HG02763 (cell line): Measurements from ENCODE around the gene SEMA3C.

ENCODE experiments used
- ATAC-seq: cut with Tn5 transposase; IDR thresholded peaks from one replicate; pipeline ENCODE4 v1.9.1; 2021; ENCODE audit warnings: mild to moderate bottlenecking, moderate library complexity; ENCODE audit not compliant: unreplicated experiment

SEMA3C gene

GRCh38 chr7:80752954-80753690 is 165.7 kb downstream of the SEMA3C start:
- no peak for ATAC-seq

- no peak for ATAC-seq
Measured at GRCh38 chr7:80749270-80749669, 169.6 kb downstream of the SEMA3C start.

GRCh38 chr7:80748363-80749042 is 170.3 kb downstream of the SEMA3C start:
- no peak for ATAC-seq

DNA sequence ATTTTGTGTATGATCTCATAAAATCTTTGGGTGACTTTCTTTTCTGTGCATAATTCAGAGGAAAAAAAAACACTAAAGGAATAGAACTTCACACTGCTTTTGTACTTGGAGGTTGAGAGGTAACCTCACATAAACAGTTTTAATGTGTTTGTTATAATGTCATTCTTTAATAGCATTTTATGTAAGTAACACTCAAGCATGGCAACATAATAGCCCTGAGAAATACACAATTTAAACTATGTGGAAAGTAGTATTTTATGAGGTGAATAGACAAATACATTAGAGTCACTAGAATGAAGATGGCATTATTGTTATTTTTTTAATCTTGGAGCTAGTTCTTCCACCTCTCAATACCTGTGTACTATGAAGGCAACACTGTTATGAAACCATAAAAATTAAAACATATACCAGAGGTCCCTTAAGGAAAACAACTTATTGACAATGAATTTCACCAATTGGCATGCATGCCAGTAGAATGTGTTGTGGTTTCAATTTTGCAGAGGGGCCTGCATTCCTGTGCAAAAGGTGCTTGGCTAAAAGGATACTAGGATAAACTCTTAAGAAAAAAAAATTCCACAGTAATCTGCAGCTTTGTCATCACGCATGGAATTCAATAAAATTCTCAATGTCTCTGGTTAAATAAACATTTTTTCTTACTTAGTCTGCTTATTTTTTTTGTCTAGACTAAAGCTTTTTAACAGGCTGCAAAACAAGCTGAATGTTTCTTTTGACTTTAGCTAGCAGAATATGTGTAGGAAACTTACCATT is 177.9 kb downstream of the SEMA3C start:
- ATAC-seq = no peak

- no peak for ATAC-seq
Measured at GRCh38 chr7:80736371-80737125, 182.3 kb downstream of the SEMA3C start.

DNA sequence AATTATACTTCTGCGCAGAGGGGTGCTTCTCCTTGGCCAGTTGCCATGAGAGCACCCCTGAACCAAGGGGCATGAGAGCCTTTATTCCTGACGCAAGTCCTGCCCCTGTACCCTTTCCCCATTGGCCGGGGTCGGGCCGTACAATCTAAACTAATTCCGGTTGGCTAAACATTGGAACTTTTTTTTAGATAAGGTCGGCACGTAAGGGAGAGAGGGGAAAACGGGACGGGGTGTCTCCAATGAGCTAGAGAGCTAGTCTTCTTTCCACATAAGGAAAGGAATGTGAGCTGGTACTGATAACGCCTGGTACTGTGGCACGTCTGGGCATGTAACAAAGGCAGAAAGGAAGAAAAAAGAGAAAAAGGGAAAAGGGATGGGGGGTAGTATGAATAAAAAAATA is 183.5 kb downstream of the SEMA3C start:
- no peak for ATAC-seq

GRCh38 chr7:80734011-80734410 is 184.8 kb downstream of the SEMA3C start:
- ATAC-seq = no peak

- ATAC-seq = no peak
Measured at GRCh38 chr7:80733333-80733915, 185.4 kb downstream of the SEMA3C start.

GRCh38 chr7:80732630-80733029 is 186.2 kb downstream of the SEMA3C start:
- ATAC-seq = no peak

DNA sequence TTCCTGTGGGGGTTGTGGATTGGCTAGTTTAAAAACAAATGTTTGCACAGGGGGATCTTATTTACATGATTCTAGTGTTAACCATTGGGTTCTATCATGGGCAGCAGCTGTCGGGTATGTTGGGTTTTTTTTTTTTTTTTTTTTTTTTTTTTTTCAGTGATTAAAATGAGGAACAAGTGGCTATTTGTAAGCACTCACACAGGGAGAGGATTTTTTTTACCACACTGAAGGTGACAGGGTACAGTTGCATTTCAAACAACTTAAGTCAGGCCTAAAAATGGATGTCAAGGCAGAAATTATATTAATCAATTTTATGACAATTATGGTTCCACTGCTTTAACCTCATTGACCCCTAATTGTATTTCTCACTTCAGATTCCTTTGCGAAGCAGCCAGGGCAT is 187.6 kb downstream of the SEMA3C start:
- no peak for ATAC-seq

DNA sequence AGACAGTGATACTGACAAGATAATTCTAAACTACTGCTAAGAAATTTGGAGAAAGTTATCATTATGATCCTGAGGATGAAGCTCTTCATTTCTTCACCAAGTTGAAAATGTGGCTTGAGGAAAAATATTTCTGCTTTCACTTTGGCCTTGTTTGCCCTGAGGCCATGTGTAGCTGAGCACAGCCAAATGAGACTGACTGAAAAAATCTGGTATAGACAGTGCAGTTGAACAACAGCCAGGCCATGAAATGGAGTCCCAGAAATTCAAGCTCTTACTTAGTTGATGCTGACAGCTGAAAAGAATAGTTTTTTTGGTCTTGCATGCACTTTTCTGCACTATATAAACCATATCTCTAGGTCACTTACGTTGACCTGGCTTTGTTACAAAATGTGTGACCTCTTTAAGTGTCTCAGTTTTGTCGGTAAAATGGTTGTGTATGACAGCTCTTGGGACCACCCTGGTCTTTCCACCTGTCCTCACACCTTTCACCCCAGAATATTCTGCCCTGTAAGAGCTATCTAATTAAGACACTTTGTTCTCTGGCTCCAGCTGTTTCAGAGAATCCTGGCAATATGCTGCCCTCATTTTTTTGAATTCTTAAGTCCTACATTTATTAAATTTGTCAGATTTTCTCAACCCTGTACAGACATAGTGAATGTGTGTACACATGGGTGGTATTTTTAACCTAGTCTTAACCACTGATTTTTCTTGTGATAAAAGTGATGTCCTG is 189.1 kb downstream of the SEMA3C start:
- ATAC-seq = no peak

DNA sequence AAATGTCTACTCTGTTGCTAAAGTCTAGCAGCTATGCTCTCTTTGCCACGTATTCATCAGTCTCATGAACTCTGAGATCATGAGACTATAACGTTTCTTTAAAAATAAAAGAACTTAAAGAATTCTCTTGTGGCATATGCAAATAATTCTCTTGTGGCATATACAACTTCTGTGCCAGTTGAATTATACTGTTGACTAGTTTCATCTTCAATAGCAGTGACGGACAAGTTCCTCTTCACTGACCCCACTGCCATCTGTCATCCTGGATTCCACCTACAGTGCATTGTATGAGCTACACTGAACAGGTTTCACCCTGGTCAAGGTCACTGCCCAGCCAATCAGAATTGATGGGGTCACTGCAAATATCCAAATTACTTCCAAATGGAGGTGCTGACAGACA is 192.2 kb downstream of the SEMA3C start:
- no peak for ATAC-seq

DNA sequence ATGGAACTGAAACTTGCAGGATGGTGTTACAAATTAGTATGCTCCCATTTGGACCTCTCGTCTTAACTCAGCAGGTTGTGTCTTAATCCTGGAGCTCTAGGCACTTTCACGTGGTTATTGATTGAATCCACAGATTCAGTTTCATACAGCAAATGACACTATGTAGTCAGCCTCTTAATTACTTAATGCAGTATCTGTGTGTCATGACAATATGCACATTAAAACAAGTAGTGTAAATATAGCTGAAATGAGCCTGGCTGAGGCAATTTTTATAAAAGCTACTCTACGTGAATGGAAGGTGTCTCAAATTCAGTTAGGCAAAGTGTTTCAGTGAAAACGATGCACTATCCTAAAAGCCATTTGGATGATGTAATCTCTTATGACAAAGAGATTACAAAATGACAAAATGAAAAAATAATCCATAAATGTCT is 193.7 kb downstream of the SEMA3C start:
- no peak for ATAC-seq

DNA sequence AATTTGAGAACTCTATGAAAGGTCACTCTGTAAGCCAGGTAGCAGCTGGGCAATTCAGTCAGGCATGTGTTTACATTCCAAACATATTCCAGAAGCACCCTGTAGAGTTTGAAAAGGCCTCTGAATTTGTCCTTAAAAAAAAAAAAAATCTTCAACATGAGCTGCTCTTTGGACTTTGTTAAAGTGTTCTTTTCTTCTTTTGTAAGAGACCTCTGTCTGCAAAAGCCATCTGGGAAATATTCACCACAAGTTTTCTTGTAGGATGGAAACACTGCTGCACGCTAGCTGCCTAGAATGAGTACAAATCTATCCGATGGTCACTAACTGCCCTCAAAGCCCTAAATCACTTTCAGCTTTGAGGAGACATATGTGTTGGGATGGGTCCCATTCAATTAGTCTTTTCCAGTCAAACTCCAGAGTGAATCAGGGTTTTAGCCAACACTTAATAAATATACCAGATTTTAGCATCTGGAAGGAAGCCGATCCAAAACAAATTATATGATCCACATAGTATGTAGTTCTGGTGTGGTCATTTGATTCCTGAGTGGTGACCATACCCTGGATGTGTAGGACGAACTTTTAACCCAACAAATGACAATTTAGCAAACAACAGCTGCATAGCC is 194.5 kb downstream of the SEMA3C start:
- no peak for ATAC-seq

- ATAC-seq = no peak
Measured at GRCh38 chr7:80722616-80723195, 196.1 kb downstream of the SEMA3C start.

DNA sequence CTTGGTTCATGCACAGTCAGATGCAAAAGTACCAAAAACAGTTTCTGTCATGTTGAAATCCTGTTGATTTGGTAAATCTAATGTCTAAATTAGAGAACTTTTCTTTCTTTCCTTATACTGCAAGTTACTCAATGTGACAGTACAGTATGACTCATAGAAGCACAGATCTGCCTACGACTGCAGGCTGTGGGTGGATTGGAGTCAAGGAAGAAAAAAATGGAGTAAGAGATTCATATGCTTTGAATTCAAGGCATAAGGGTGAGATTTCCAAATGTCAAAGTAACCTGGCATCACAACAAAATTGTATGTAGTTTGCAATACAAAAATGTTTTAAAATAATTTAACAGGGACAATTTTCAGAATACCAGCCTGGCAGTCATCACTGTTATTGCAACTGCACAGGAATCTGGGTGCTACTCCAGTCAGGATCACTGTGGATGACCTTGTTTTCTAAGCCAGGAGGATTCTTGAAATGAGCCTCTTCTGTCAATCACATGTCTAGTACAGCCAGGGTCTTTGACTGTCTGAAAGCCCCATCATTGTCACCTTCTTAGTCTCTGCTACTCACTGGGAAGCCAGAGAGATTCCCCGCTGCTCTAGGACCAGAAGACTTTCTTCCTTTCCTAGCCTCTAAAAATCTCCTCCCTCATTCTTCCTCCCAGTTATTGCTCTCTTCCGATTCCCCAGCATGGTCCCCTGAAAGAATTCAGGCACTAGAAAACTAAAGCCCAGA is 196.8 kb downstream of the SEMA3C start:
- no peak for ATAC-seq

DNA sequence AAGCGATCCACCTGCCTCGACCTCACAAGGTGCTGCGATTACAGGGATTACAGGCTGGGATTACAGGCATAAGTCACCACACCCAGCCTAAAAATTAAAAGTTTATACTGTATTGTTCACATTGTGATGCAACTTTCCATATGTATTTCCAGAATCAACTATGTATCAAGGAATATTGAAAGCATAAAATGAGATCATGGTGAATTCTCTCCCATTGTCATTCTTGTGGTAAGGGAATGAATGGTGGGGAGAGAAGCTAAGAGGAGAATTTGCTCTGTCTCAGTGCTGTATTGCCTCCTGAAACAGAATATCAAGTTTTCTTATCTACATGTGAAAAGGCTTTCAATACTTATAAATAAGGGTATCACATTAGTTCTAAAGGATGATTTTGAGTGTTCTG is 198.7 kb downstream of the SEMA3C start:
- no peak for ATAC-seq

DNA sequence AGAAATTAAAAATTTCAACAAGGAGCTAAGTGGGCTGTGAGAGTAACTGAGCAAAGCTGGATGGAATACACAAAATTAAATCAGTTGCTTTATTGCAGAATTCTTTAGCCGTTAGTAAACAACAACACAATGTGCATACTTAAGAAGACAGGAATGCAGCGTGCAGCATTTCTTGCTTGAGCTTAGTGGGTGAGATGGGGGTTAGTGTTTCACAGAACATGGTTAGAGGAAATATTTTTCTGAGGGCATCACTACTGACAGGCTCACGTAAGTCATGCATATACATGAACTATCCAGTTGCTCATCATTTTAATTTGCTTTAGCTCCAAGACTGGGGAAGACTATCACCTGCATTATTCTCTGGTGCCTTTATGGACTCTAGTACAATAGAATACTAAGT is 199.6 kb downstream of the SEMA3C start:
- no peak for ATAC-seq

DNA sequence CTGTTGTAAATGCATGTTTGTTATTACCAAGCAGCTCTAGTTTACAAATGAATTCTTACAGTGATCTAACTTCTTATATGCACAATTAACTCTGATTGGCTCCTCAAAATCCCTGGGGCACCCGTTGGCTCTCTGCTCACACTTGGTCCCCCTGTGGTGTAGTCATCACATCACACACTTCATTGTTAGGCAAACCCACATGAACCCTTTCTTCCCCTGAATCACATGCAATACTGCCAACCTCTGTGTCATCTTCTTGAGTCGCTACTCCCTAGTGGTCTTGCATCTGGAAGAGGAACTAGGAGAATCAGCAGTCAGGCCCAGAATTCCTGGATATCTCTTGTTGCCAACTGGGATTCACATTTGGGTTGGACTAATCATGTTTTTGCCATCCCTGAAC is 207.3 kb downstream of the SEMA3C start:
- ATAC-seq = no peak
